IMR-90 (cell line): Measurements from ENCODE around the gene LAMA2.

Experiments used
- CEBPB ChIP-seq: IDR thresholded peaks from 2 replicates; pipeline ENCODE4 v1.6.1; 2012; ENCODE audit warnings: low read depth, low read length, improper control_type of control experiment
- CTCF ChIP-seq: conservative IDR thresholded peaks from 2 replicates; pipeline ENCODE4 v1.5.1; 2012; ENCODE audit warnings: mild to moderate bottlenecking, low read depth, low read length, improper control_type of control experiment
- NFE2L2 ChIP-seq: fragments of 150-350 bp; IDR thresholded peaks from 2 replicates; pipeline ENCODE4 v1.6.1; 2016; ENCODE audit warnings: low read depth, mild to moderate bottlenecking, low read length
- RAD21 ChIP-seq: IDR thresholded peaks from 2 replicates; pipeline ENCODE4 v1.6.1; 2012; ENCODE audit warnings: low read length, improper control_type of control experiment
- RFX5 ChIP-seq: IDR thresholded peaks from 2 replicates; pipeline ENCODE4 v1.8.0; 2012; ENCODE audit warnings: low read depth, mild to moderate bottlenecking, low read length, moderate library complexity

GRCh38 chr6:129342243-129342642, 459.3 kb downstream of the LAMA2 start:
- TF ChIP-seq NFE2L2 (no peak), CTCF (no peak), CEBPB (peak; percentile 59), RFX5 (no peak), RAD21 (no peak)
